HCT116 (cell line): ENCODE measurements around the gene FADS1. TPM values are rescaled to one million over a fixed set of nuclear protein-coding genes. Genes with fewer than 3 reads are reported as not detected.

Experiments used
- ATAC-seq: fragments of 200-7000 bp; cut with Tn5 transposase; 2 replicates; pipeline ENCODE4 v1.9.1; 2020; ENCODE audit warnings: mild to moderate bottlenecking, moderate library complexity
- BruUV-seq: library from RNA; stranded (reverse); fragments of 400-500 nt; replicated peaks from 2 replicates; lab custom pipeline; 2021; lab: Mats Ljungman, UMichigan
- CTCF ChIA-PET: fragments of 300-600 bp; sonication (Branson Sonifier 250); formaldehyde crosslinking; loops from one replicate; lab custom pipeline; 2021; ENCODE audit warnings: antibody characterized with exemption; lab: Charles Lee
- POLR2A ChIA-PET: fragments of 300-600, 350-600 bp; sonication (Branson Sonifier 250); formaldehyde crosslinking; loops from one replicate; lab custom pipeline; 2021; ENCODE audit warnings: antibody characterized with exemption; lab: Charles Lee
- RAD21 ChIA-PET, 2 experiments: fragments of 300-600 bp; sonication (Branson Sonifier 250); formaldehyde crosslinking; loops; one replicate each; lab custom pipeline; 2023; ENCODE audit warnings: low total read pairs in 2 of 2; ENCODE audit not compliant: uncharacterized antibody in 2 of 2, unreplicated experiment in 2 of 2, low non-redundant PET in 1 of 2; lab: Charles Lee
- DNase-seq: peaks from one replicate; pipeline ENCODE4 v3.0.0-alpha.2; 2010; ENCODE audit warnings: low read depth, low spot score
- H2AFZ ChIP-seq: fragments of 200-600 bp; shearing (Covaris generic), sonication (generic); 2 replicates; pipeline ENCODE4 v1.6.1; 2017; ENCODE audit warnings: low read depth, mixed run types, mixed read lengths, antibody characterized with exemption, low read length; ENCODE audit not compliant: poor library complexity, severe bottlenecking
- H3K27ac ChIP-seq: 2 replicates; pipeline ENCODE4 v1.5.1; 2012; ENCODE audit warnings: low read depth, low read length
- H3K27me3 ChIP-seq: fragments of 200-600 bp; sonication (generic); 2 replicates; pipeline ENCODE4 v1.6.1; 2016; ENCODE audit warnings: mixed run types, low read length, mixed read lengths; ENCODE audit not compliant: insufficient read depth
- H3K36me3 ChIP-seq, 2 experiments: fragments of 200-500 bp in 1 of 2; fragments of 200-600 bp in 1 of 2; sonication (Bioruptor generic) in 1 of 2; sonication (generic) in 1 of 2; 2 replicates each; pipeline versions ENCODE4 v1.5.1 to v1.6.1; 2014 to 2016; ENCODE audit warnings: low read length in 2 of 2, inconsistent platforms in 1 of 2, mixed read lengths in 1 of 2, mixed run types in 1 of 2; ENCODE audit not compliant: insufficient read depth in 2 of 2, control insufficient read depth in 1 of 2
- H3K4me1 ChIP-seq, 2 experiments: fragments of 200-600 bp in 1 of 2; sonication (generic) in 1 of 2; 2 replicates each; pipeline versions ENCODE4 v1.5.1 to v1.6.1; 2012 to 2017; ENCODE audit warnings: low read length in 2 of 2, inconsistent platforms in 1 of 2, mild to moderate bottlenecking in 1 of 2, mixed read lengths in 1 of 2, mixed run types in 1 of 2, moderate library complexity in 1 of 2; ENCODE audit not compliant: insufficient read depth in 2 of 2, control insufficient read depth in 1 of 2
- H3K4me2 ChIP-seq: fragments of 200-600 bp; sonication (generic); 2 replicates; pipeline ENCODE4 v1.6.1; 2017; ENCODE audit warnings: mixed run types, low read length, mixed read lengths
- H3K4me3 ChIP-seq, 2 experiments: fragments of 200-600 bp in 1 of 2; sonication (generic) in 1 of 2; replicated peaks in 1 of 2; 2 replicates each; pipeline ENCODE4 v1.5.1; 2011 to 2016; ENCODE audit warnings: low read length in 2 of 2, control low read depth in 1 of 2, low read depth in 1 of 2, mild to moderate bottlenecking in 1 of 2, mixed read lengths in 1 of 2, mixed run types in 1 of 2
- H3K79me2 ChIP-seq: fragments of 200-600 bp; sonication (generic); 2 replicates; pipeline ENCODE4 v1.6.1; 2017; ENCODE audit warnings: mild to moderate bottlenecking, mixed run types, low read length, moderate library complexity, mixed read lengths; ENCODE audit not compliant: insufficient read depth
- H3K9ac ChIP-seq: fragments of 200-600 bp; sonication (generic); 2 replicates; pipeline ENCODE4 v1.6.1; 2016; ENCODE audit warnings: low read length, mixed read lengths
- H3K9me2 ChIP-seq: fragments of 200-600 bp; sonication (generic), shearing (Covaris generic); 2 replicates; pipeline ENCODE4 v1.6.1; 2017; ENCODE audit warnings: mixed run types, mild to moderate bottlenecking, moderate library complexity; ENCODE audit not compliant: insufficient read depth
- H3K9me3 ChIP-seq, 2 experiments: fragments of 200-500 bp in 1 of 2; fragments of 200-600 bp in 1 of 2; sonication (Bioruptor generic) in 1 of 2; sonication (generic) in 1 of 2; 2 replicates each; pipeline ENCODE4 v1.6.1; 2014 to 2017; ENCODE audit warnings: low read length in 2 of 2, mixed read lengths in 2 of 2, inconsistent platforms in 1 of 2, low read depth in 1 of 2, mild to moderate bottlenecking in 1 of 2, mixed run types in 1 of 2, moderate library complexity in 1 of 2; ENCODE audit not compliant: control insufficient read depth in 1 of 2, insufficient read depth in 1 of 2
- H4K20me1 ChIP-seq: fragments of 200-600 bp; sonication (generic), shearing (Covaris generic); 2 replicates; pipeline ENCODE4 v1.6.1; 2017; ENCODE audit warnings: mixed run types, mild to moderate bottlenecking, moderate library complexity; ENCODE audit not compliant: insufficient read depth
- ATF3 ChIP-seq: IDR thresholded peaks from 2 replicates; pipeline ENCODE4 v1.6.1; 2012
- CBX3 ChIP-seq: IDR thresholded peaks from 2 replicates; pipeline ENCODE4 v1.6.1; 2012; ENCODE audit warnings: low read depth
- CEBPB ChIP-seq: IDR thresholded peaks from 2 replicates; pipeline ENCODE4 v1.6.1; 2012; ENCODE audit warnings: low read depth
- CTCF ChIP-seq, 3 experiments: fragments of 200-600 bp in 1 of 3; sonication (generic) in 1 of 3; IDR thresholded peaks in 2 of 3; conservative IDR thresholded peaks in 1 of 3; 2 replicates each; pipeline ENCODE4 v1.5.1; 2012 to 2017; ENCODE audit warnings: low read depth in 2 of 3, low read length in 2 of 3, antibody characterized with exemption in 1 of 3, borderline replicate concordance in 1 of 3, control low read depth in 1 of 3, mild to moderate bottlenecking in 1 of 3, mixed read lengths in 1 of 3, mixed run types in 1 of 3, moderate library complexity in 1 of 3; ENCODE audit not compliant: insufficient read depth in 1 of 3
- EGR1 ChIP-seq: IDR thresholded peaks from 2 replicates; pipeline ENCODE4 v1.6.1; 2012; ENCODE audit warnings: low read depth
- EZH2 ChIP-seq: fragments of 200-600 bp; sonication (generic); IDR thresholded peaks from 2 replicates; pipeline ENCODE4 v1.6.1; 2017; ENCODE audit warnings: antibody characterized with exemption, mixed run types
- EZH2phosphoT487 ChIP-seq: fragments of 200-600 bp; IDR thresholded peaks from 2 replicates; pipeline ENCODE4 v1.6.1; 2018; ENCODE audit warnings: antibody characterized with exemption, borderline replicate concordance
- JUND ChIP-seq: IDR thresholded peaks from 2 replicates; pipeline ENCODE4 v1.6.1; 2012
- MAX ChIP-seq: IDR thresholded peaks from 2 replicates; pipeline ENCODE4 v1.6.1; 2012
- POLR2A ChIP-seq: IDR thresholded peaks from 2 replicates; pipeline ENCODE4 v1.7.0; 2011; ENCODE audit warnings: borderline replicate concordance; ENCODE audit not compliant: insufficient read depth, insufficient read length; ENCODE audit errors: extremely low read depth
- POLR2AphosphoS5 ChIP-seq: IDR thresholded peaks from 2 replicates; pipeline ENCODE4 v1.6.1; 2011; ENCODE audit warnings: mild to moderate bottlenecking, low read depth, low read length, moderate library complexity
- RAD21 ChIP-seq: IDR thresholded peaks from 2 replicates; pipeline ENCODE4 v1.6.1; 2012; ENCODE audit warnings: low read depth, mild to moderate bottlenecking
- SIN3A ChIP-seq: IDR thresholded peaks from 2 replicates; pipeline ENCODE4 v1.6.1; 2012; ENCODE audit warnings: low read depth
- SRF ChIP-seq: IDR thresholded peaks from 2 replicates; pipeline ENCODE4 v1.6.1; 2012; ENCODE audit warnings: low read depth
- TCF7L2 ChIP-seq: IDR thresholded peaks from 2 replicates; pipeline ENCODE4 v1.7.0; 2011; ENCODE audit warnings: borderline replicate concordance, inconsistent platforms; ENCODE audit not compliant: insufficient read depth, insufficient read length; ENCODE audit errors: extremely low read depth
- YY1 ChIP-seq: IDR thresholded peaks from 2 replicates; pipeline ENCODE4 v1.6.1; 2011; ENCODE audit warnings: low read length, low read depth, moderate library complexity, mild to moderate bottlenecking; ENCODE audit not compliant: insufficient replicate concordance; ENCODE audit errors: extremely low read depth
- ZNF274 ChIP-seq: fragments of 200-500 bp; sonication (Bioruptor generic); IDR thresholded peaks from 2 replicates; pipeline ENCODE4 v1.6.1; 2014; ENCODE audit warnings: mild to moderate bottlenecking, low read depth, low read length, inconsistent platforms
- intact Hi-C: fragments of 100-400 bp; cut with micrococcal nuclease; formaldehyde crosslinking; loops from 2 replicates; pipeline ENCODE4 v1.10.0; 2022
- total RNA-seq: library from RNA; stranded (reverse); gene quantifications from one replicate; pipeline ENCODE4 v1.2.1, GENCODE V29; 2021; ENCODE audit not compliant: unreplicated experiment

Gene FADS1
- total RNA-seq, 1 experiment from 2014 or later, result 56.6 TPM

DNA sequence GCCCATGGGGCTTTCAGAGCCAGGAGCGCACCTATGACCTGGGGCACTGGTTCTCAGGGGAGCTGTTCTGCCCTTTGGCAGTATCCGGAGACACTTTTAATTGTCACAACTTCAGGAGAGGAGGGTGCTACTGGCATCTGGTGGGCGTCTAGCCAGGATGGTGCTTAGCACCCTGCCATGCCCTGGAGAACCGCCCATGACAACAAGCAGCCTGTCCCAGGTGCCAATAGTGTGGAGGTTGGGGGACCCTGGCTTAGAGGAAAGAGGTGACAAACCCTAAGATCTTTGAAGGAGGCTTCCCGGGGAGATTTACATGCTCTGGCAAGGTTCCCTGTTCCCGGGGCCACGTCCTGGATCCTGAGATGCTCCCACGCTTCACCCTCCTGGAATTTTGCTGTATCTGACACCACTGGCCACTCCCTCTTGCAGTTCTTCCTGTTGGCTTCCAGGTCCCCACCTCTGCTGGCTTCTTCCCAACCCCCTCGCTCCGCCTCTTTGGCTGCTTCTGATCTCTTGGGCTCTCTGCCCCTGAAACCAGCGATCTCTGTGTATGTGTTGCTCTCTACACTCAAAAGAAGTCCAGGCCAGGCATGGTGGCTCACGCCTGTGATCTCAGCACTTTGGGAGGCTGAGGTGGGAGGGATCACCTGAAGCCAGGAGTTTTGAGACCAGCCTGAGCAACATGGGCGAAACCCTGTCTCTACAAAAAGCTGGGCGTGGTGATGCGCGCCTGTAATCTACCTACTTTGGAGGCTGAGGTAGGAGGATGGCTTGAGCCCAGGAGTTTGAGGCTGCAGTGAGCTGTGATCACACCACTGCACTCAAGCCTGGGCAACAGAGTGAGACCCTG lies 43.5 kb upstream of the FADS1 start:
- TF ChIP-seq CBX3, result no peak
- TF ChIP-seq POLR2AphosphoS5, result 0 out of 2 replicates have a peak, but pooled peaks have one; percentile 18
- peaks cover 11 to 17% of the 10 kb centered on the region in 2 experiments for H3K4me1 ChIP-seq
- peak overlapping the region; percentile 74 for H3K4me2 ChIP-seq
- H3K79me2 ChIP-seq, result no peaks in the 10 kb centered on the region
- ATAC-seq, result peak; percentile 91
- ChIA-PET POLR2A (no interaction called here), CTCF (interaction anchor here (0.7 to 1.0 kb wide), 2 partner anchors 45 to 248 kb away, joined by 3 read pairs; no protein-coding TSS in a partner anchor), RAD21 (no interaction called here)
- peak overlapping the region; percentile 85 for H2AFZ ChIP-seq
- no TSS peak for BruUV-seq
- intact Hi-C loops, result no loop called here
- H3K36me3 ChIP-seq, result no peaks in the 10 kb centered on the region
- no peak overlapping the region; the same call in 1 of the 2 replicates for H3K9ac ChIP-seq
- no peaks in the 10 kb centered on the region for H3K9me3 ChIP-seq
- peak overlapping the region in 1 of 2 experiments; percentile 43; a peak in 2 of 4 replicates for H3K4me3 ChIP-seq
- peak; percentile 43 for DNase-seq
- no peaks in the 10 kb centered on the region for H3K27me3 ChIP-seq
- no peaks in the 10 kb centered on the region for H3K9me2 ChIP-seq
- H4K20me1 ChIP-seq, result no peaks in the 10 kb centered on the region
- peak overlapping the region; percentile 43; the same call in 1 of the 2 replicates for H3K27ac ChIP-seq

DNA sequence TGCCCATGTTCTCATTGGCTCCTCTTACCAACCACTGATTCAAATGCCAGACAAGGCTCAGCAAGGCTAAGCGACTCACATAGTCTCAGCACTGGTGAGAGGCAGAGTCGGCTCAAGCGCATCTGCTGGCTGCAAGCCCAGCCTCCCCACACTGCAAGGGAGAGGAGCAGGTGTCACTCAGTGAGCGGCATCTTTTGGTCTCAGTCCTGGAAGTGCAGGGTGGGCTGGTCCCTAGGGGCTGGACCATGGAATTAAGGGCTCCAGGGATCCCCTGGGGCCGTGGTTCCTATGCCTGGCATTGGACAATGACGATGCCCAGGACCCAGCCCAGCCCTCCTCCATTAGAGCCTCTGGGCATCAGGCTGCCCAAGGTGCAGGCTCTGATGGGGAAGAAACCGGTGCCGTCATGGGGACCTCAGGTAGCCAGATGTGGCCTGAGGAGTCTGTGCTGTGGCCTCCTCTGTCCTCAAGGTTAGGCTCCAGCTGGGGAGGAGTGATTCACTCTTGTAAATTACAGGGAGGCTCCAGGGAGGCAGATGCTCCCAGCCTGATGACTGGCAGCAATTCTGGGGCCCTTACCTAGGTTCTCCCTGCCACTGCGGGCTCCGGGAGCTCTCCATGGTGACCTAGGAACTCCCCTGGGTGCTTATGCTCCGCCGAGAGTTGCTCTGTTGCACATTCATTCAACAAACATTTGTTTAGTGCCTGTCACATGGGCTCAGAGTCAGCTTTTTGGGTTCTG lies 39.3 kb upstream of the FADS1 start:
- no peak overlapping the region for H3K27ac ChIP-seq
- H3K79me2 ChIP-seq, result no peaks in the 10 kb centered on the region
- H3K4me3 ChIP-seq, result no peak overlapping the region
- ChIA-PET RAD21 (no interaction called here), POLR2A (no interaction called here), CTCF (no interaction called here)
- H3K9ac ChIP-seq, result no peak overlapping the region
- no TSS peak for BruUV-seq
- ATAC-seq, result no peak
- H3K9me2 ChIP-seq, result no peaks in the 10 kb centered on the region
- intact Hi-C loops, result no loop called here
- no peaks in the 10 kb centered on the region for H3K9me3 ChIP-seq
- no peaks in the 10 kb centered on the region for H4K20me1 ChIP-seq
- peaks cover 11 to 12% of the 10 kb centered on the region in 2 experiments for H3K4me1 ChIP-seq
- no peak for DNase-seq
- H3K4me2 ChIP-seq, result no peak overlapping the region
- H2AFZ ChIP-seq, result no peak overlapping the region
- H3K36me3 ChIP-seq, result no peaks in the 10 kb centered on the region
- H3K27me3 ChIP-seq, result no peaks in the 10 kb centered on the region
- TF ChIP-seq MAX (no peak), POLR2AphosphoS5 (no peak), JUND (no peak), SIN3A (no peak), TCF7L2 (no peak), ZNF274 (no peak), RAD21 (no peak), CTCF (IDR thresholded peaks at IDR 0.05 in 2 of 3, conservative IDR thresholded peaks at IDR 0.05 in 1 of 3; ENCODE audit: borderline replicate concordance in 1 of 3, insufficient read depth in 1 of 3, low read depth in 2 of 3, low read length in 2 of 3) (no peak), SRF (no peak), EGR1 (no peak), CEBPB (no peak), ATF3 (no peak), EZH2 (no peak), POLR2A (no peak), YY1 (no peak), EZH2phosphoT487 (no peak)
